HG02798 (cell line): Measurements from ENCODE around the gene TEX47.

ENCODE experiments used
- ATAC-seq: cut with Tn5 transposase; IDR thresholded peaks from one replicate; pipeline ENCODE4 v1.9.1; 2021; ENCODE audit warnings: mild to moderate bottlenecking; ENCODE audit not compliant: unreplicated experiment, poor library complexity

The TEX47 gene

GRCh38 chr7:88795553-88795952, at the start of gene TEX47:
TSS of gene TEX47 (minus strand) at chr7:88795737. CDS start at chr7:88794942, 795 bp downstream.
- no peak for ATAC-seq

GRCh38 chr7:88845091-88845490, 49.6 kb upstream of the TEX47 start:
- ATAC-seq, result no peak

GRCh38 chr7:88842201-88842600, 46.7 kb upstream of the TEX47 start:
- no peak for ATAC-seq

- ATAC-seq, result peak; percentile 92
Observed at GRCh38 chr7:88835147-88835728, 39.7 kb upstream of the TEX47 start.

GRCh38 chr7:88826222-88826621, 30.7 kb upstream of the TEX47 start:
- no peak for ATAC-seq

GRCh38 chr7:88818552-88818951, 23.0 kb upstream of the TEX47 start:
- no peak for ATAC-seq

GRCh38 chr7:88806280-88807037, 10.9 kb upstream of the TEX47 start:
- ATAC-seq, result no peak

GRCh38 chr7:88801046-88801445, 5.5 kb upstream of the TEX47 start:
- ATAC-seq, result no peak

GRCh38 chr7:88792361-88792760, 3.2 kb downstream of the TEX47 start:
- ATAC-seq, result no peak

- ATAC-seq, result no peak
Observed at GRCh38 chr7:88791891-88792290, 3.6 kb downstream of the TEX47 start.

GRCh38 chr7:88789480-88790064, 6.0 kb downstream of the TEX47 start:
- ATAC-seq, result no peak

GRCh38 chr7:88787777-88788176, 7.8 kb downstream of the TEX47 start:
- ATAC-seq, result no peak

- no peak for ATAC-seq
Observed at GRCh38 chr7:88775838-88776237, 19.7 kb downstream of the TEX47 start.

- ATAC-seq, result no peak
Observed at GRCh38 chr7:88772776-88773175, 22.8 kb downstream of the TEX47 start.

GRCh38 chr7:88771417-88771816, 24.1 kb downstream of the TEX47 start:
- ATAC-seq, result peak; percentile 54

- no peak for ATAC-seq
Observed at GRCh38 chr7:88761779-88762178, 33.8 kb downstream of the TEX47 start.

- ATAC-seq, result no peak
Observed at GRCh38 chr7:88760136-88760515, 35.4 kb downstream of the TEX47 start.

GRCh38 chr7:88759230-88760135, 36.1 kb downstream of the TEX47 start, which contains the start of gene ZNF804B:
TSS of gene ZNF804B (plus strand) at chr7:88759700. CDS start at chr7:88759977, 277 bp downstream.
- no peak for ATAC-seq

GRCh38 chr7:88758381-88759229, 36.9 kb downstream of the TEX47 start:
- no peak for ATAC-seq

GRCh38 chr7:88757371-88757770, 38.2 kb downstream of the TEX47 start:
- no peak for ATAC-seq
